Vagina (tissue), 2 donors: ENCODE measurements around the gene THAP8. TPM values are rescaled to one million over a fixed set of nuclear protein-coding genes. Genes with fewer than 3 reads are reported as not detected.

ENCODE experiments used
- DNase-seq, 2 donors: peaks; one replicate each; pipeline ENCODE4 v3.0.0-alpha.2; 2017; ENCODE audit errors: extremely low spot score in 2 of 2
- H3K27ac ChIP-seq: fragments of 200-600 bp; sonication (generic); one replicate; pipeline ENCODE4 v1.5.1; 2019
- H3K27me3 ChIP-seq: fragments of 200-600 bp; sonication (generic); one replicate; pipeline ENCODE4 v1.5.1; 2019
- H3K36me3 ChIP-seq, 2 donors: fragments of 200-600 bp; sonication (generic); one replicate each; pipeline ENCODE4 v1.5.1; 2017 to 2019
- H3K4me1 ChIP-seq: fragments of 200-600 bp; sonication (generic); one replicate; pipeline ENCODE4 v1.5.1; 2019
- H3K4me3 ChIP-seq, 2 donors: fragments of 200-600 bp; sonication (generic); 1 replicate in 1 of 2; 2 replicates in 1 of 2; pipeline ENCODE4 v1.5.1; 2016 to 2019
- H3K9me3 ChIP-seq: fragments of 200-600 bp; sonication (generic); one replicate; pipeline ENCODE4 v1.5.1; 2019
- CTCF ChIP-seq, 3 experiments: fragments of 450-650 bp in 2 of 3; fragments of 200-600 bp in 1 of 3; sonication (generic) in 1 of 3; IDR thresholded peaks; one replicate each; pipeline ENCODE4 v1.5.1; 2017 to 2019; ENCODE audit warnings: antibody characterized with exemption in 3 of 3, mild to moderate bottlenecking in 2 of 3, moderate library complexity in 2 of 3
- POLR2A ChIP-seq, 2 donors: fragments of 450-650 bp; IDR thresholded peaks; one replicate each; pipeline ENCODE4 v1.6.1; 2017; ENCODE audit warnings: antibody characterized with exemption in 2 of 2, mild to moderate bottlenecking in 2 of 2, moderate library complexity in 2 of 2
- POLR2AphosphoS5 ChIP-seq, 2 donors: sonication (generic); formaldehyde crosslinking; IDR thresholded peaks; one replicate each; pipeline ENCODE4 v1.9.0; 2017; ENCODE audit warnings: antibody characterized with exemption in 2 of 2, mild to moderate bottlenecking in 2 of 2, low read depth in 1 of 2; ENCODE audit not compliant: insufficient read depth in 1 of 2
- intact Hi-C: fragments of 100-400 bp; cut with DNase I; formaldehyde crosslinking; loops from one replicate; pipeline ENCODE4 v1.15.1; 2023
- total RNA-seq: library from RNA; depleted of rRNA; stranded (reverse); fragments of >200 nt; gene quantifications from one replicate; pipeline ENCODE4 v1.2.3, GENCODE V29; 2016

THAP8 gene
- total RNA-seq, 1 donor from 2014 or later = 12.0 TPM

- no peaks in the 10 kb centered on the region for H3K27me3 ChIP-seq
- TF ChIP-seq CTCF (IDR thresholded peaks at IDR 0.05) = no peak
- no peak for TF ChIP-seq POLR2A (IDR thresholded peaks at IDR 0.05)
- TF ChIP-seq POLR2AphosphoS5 (IDR thresholded peaks at IDR 0.05; ENCODE audit: insufficient read depth in 1 of 2, low read depth in 1 of 2) = no peak
- H3K4me1 ChIP-seq = peaks cover 25% of the 10 kb centered on the region
- no peak overlapping the region for H3K27ac ChIP-seq
- no peaks in the 10 kb centered on the region for H3K9me3 ChIP-seq
- H3K4me3 ChIP-seq = no peak overlapping the region
- intact Hi-C loops = loop anchor here (5.0 to 10.0 kb wide), 2 partner anchors 54 to 63 kb away; partner anchors contain the start of genes OVOL3, POLR2I, SDHAF1 and TBCB
- H3K36me3 ChIP-seq = no peaks in the 10 kb centered on the region
- DNase-seq = no peak
Observed at GRCh38 chr19:36051637-36052036, 2.4 kb downstream of the THAP8 start.

GRCh38 chr19:36051236-36051635, 2.8 kb downstream of the THAP8 start:
- DNase-seq = no peak
- H3K27ac ChIP-seq = no peak overlapping the region
- intact Hi-C loops = loop anchor here (5.0 to 10.0 kb wide), 2 partner anchors 54 to 64 kb away; partner anchors contain the start of genes OVOL3, POLR2I, SDHAF1 and TBCB
- no peaks in the 10 kb centered on the region for H3K27me3 ChIP-seq
- peaks cover 25% of the 10 kb centered on the region for H3K4me1 ChIP-seq
- H3K36me3 ChIP-seq = no peaks in the 10 kb centered on the region
- no peaks in the 10 kb centered on the region for H3K9me3 ChIP-seq
- TF ChIP-seq CTCF (IDR thresholded peaks at IDR 0.05) (no peak), POLR2A (IDR thresholded peaks at IDR 0.05) (no peak), POLR2AphosphoS5 (IDR thresholded peaks at IDR 0.05; ENCODE audit: insufficient read depth in 1 of 2, low read depth in 1 of 2) (no peak)
- no peak overlapping the region for H3K4me3 ChIP-seq

GRCh38 chr19:36049080-36049698, 4.9 kb downstream of the THAP8 start:
- DNase-seq = no peak
- Histone ChIP-seq H3K4me1 (peaks cover 16% of the 10 kb centered on the region), H3K4me3 (no peak overlapping the region), H3K9me3 (no peaks in the 10 kb centered on the region), H3K27ac (no peak overlapping the region), H3K36me3 (no peaks in the 10 kb centered on the region), H3K27me3 (no peaks in the 10 kb centered on the region)
- TF ChIP-seq POLR2A (IDR thresholded peaks at IDR 0.05) (no peak), POLR2AphosphoS5 (IDR thresholded peaks at IDR 0.05; ENCODE audit: insufficient read depth in 1 of 2, low read depth in 1 of 2) (no peak), CTCF (IDR thresholded peaks at IDR 0.05) (no peak)
- intact Hi-C loops = no loop called here

GRCh38 chr19:36047835-36048234, 6.2 kb downstream of the THAP8 start:
- intact Hi-C loops = no loop called here
- Histone ChIP-seq H3K4me1 (peaks cover 10% of the 10 kb centered on the region), H3K36me3 (no peaks in the 10 kb centered on the region), H3K27me3 (no peaks in the 10 kb centered on the region), H3K27ac (no peak overlapping the region), H3K9me3 (no peaks in the 10 kb centered on the region), H3K4me3 (no peak overlapping the region)
- DNase-seq = no peak
- TF ChIP-seq POLR2A (IDR thresholded peaks at IDR 0.05) = no peak
- TF ChIP-seq POLR2AphosphoS5 (IDR thresholded peaks at IDR 0.05; ENCODE audit: insufficient read depth in 1 of 2, low read depth in 1 of 2) = no peak
- TF ChIP-seq CTCF (IDR thresholded peaks at IDR 0.05) = no peak

- Histone ChIP-seq H3K9me3 (no peaks in the 10 kb centered on the region), H3K4me3 (no peak overlapping the region), H3K27me3 (no peaks in the 10 kb centered on the region), H3K36me3 (no peaks in the 10 kb centered on the region), H3K27ac (no peak overlapping the region), H3K4me1 (peaks cover 6% of the 10 kb centered on the region)
- intact Hi-C loops = no loop called here
- no peak for TF ChIP-seq CTCF (IDR thresholded peaks at IDR 0.05)
- no peak for TF ChIP-seq POLR2A (IDR thresholded peaks at IDR 0.05)
- no peak for TF ChIP-seq POLR2AphosphoS5 (IDR thresholded peaks at IDR 0.05; ENCODE audit: insufficient read depth in 1 of 2, low read depth in 1 of 2)
- DNase-seq = no peak
Observed at GRCh38 chr19:36046443-36047050, 7.5 kb downstream of the THAP8 start.
